Esophagus muscularis mucosa (tissue), 4 donors: ENCODE data around the gene DDX49. TPM values are rescaled to one million over a fixed set of nuclear protein-coding genes. Genes with fewer than 3 reads are reported as not detected.

Experiments
- DNase-seq: peaks from one replicate; pipeline ENCODE4 v3.0.0-alpha.2; 2017; ENCODE audit errors: extremely low spot score
- H3K27ac ChIP-seq, 4 donors: fragments of 200-600 bp; sonication (generic); replicated peaks in 1 of 4; 1 replicate in 3 of 4; 2 replicates in 1 of 4; pipeline ENCODE4 v1.5.1; 2016 to 2019; ENCODE audit warnings: mild to moderate bottlenecking in 1 of 4
- H3K27me3 ChIP-seq, 4 donors: fragments of 200-600 bp; sonication (generic); one replicate each; pipeline versions ENCODE4 v1.5.1 to v1.6.0; 2016 to 2019
- H3K36me3 ChIP-seq, 4 donors: fragments of 200-600 bp; sonication (generic); one replicate each; pipeline ENCODE4 v1.5.1; 2016 to 2019
- H3K4me1 ChIP-seq, 4 donors: fragments of 200-600 bp; sonication (generic); one replicate each; pipeline ENCODE4 v1.5.1; 2016 to 2019
- H3K4me3 ChIP-seq, 4 donors: fragments of 200-600 bp; sonication (generic); 1 replicate in 2 of 4; 2 replicates in 2 of 4; pipeline ENCODE4 v1.5.1; 2016 to 2019; ENCODE audit warnings: mild to moderate bottlenecking in 4 of 4, moderate library complexity in 1 of 4
- H3K9me3 ChIP-seq, 4 donors: fragments of 200-600 bp; sonication (generic); 1 replicate in 3 of 4; 2 replicates in 1 of 4; pipeline ENCODE4 v1.5.1; 2016 to 2019
- CTCF ChIP-seq, 3 experiments: fragments of 200-600 bp in 2 of 3; fragments of 450-650 bp in 1 of 3; sonication (generic) in 2 of 3; IDR thresholded peaks; one replicate each; pipeline ENCODE4 v1.5.1; 2017 to 2019; ENCODE audit warnings: antibody characterized with exemption in 3 of 3, mild to moderate bottlenecking in 2 of 3, moderate library complexity in 1 of 3
- EP300 ChIP-seq: sonication (generic); formaldehyde crosslinking; IDR thresholded peaks from one replicate; pipeline ENCODE4 v1.6.1; 2017; ENCODE audit warnings: antibody characterized with exemption
- POLR2A ChIP-seq: fragments of 450-650 bp; IDR thresholded peaks from one replicate; pipeline ENCODE4 v1.6.1; 2017; ENCODE audit warnings: antibody characterized with exemption, moderate library complexity, mild to moderate bottlenecking, low read depth
- POLR2AphosphoS5 ChIP-seq, 2 donors: sonication (generic); formaldehyde crosslinking; IDR thresholded peaks; one replicate each; pipeline ENCODE4 v1.6.1; 2017; ENCODE audit warnings: antibody characterized with exemption in 2 of 2
- WGBS: methylation state at CpG from one replicate; pipeline ENCODE4 v1.1.5; 2018; 5-methylcytosine and 5-hydroxymethylcytosine counted together
- intact Hi-C: fragments of 100-400 bp; cut with DNase I; formaldehyde crosslinking; loops from one replicate; pipeline ENCODE4 v1.15.1; 2023
- total RNA-seq, 4 donors: library from RNA; depleted of rRNA; stranded (reverse); fragments of >200 nt; gene quantifications; one replicate each; pipeline versions ENCODE4 v1.1.0 to v1.2.1, GENCODE V29; 2016

DDX49 gene
- total RNA-seq, 4 donors from 2014 or later, result 38.4 to 42.6 (median 41.7) TPM

- TF ChIP-seq EP300, result no peak
- H3K4me3 ChIP-seq, result no peak overlapping the region
- no peak overlapping the region for H3K27ac ChIP-seq
- peaks cover 0 to 27% (median 12%) of the 10 kb centered on the region in 4 donors for H3K27me3 ChIP-seq
- WGBS, result 90% methylated on average over 10 of the region's 10 CpGs
- intact Hi-C loops, result loop anchor here (10.0 kb wide), 1 partner anchor 115 kb away; no protein-coding TSS in a partner anchor
- no peaks in the 10 kb centered on the region for H3K36me3 ChIP-seq
- H3K9me3 ChIP-seq, result no peaks in the 10 kb centered on the region
- peaks cover 12 to 17% (median 16%) of the 10 kb centered on the region in 4 donors for H3K4me1 ChIP-seq
- no peak for DNase-seq
These were observed 29.4 kb upstream of the DDX49 start for GRCh38 chr19:18889949-18890745.

- no peaks in the 10 kb centered on the region for H3K9me3 ChIP-seq
- no peak for DNase-seq
- H3K36me3 ChIP-seq, result peaks cover 0 to 6% (median 2%) of the 10 kb centered on the region in 4 donors
- intact Hi-C loops, result no loop called here
- peak overlapping the region in 2 of 4 donors; percentile 51 to 54 for H3K4me3 ChIP-seq
- TF ChIP-seq POLR2A (no peak), POLR2AphosphoS5 (IDR thresholded peaks at IDR 0.05) (no peak), CTCF (IDR thresholded peaks at IDR 0.05) (no peak), EP300 (no peak)
- peaks cover 0 to 48% (median 16%) of the 10 kb centered on the region in 4 donors for H3K27me3 ChIP-seq
- peaks cover 24 to 33% (median 27%) of the 10 kb centered on the region in 4 donors for H3K4me1 ChIP-seq
- peak overlapping the region in 1 of 4 donors; percentile 67 for H3K27ac ChIP-seq
- 44% methylated on average over 17 of the region's 18 CpGs for WGBS
These were observed 25.8 kb upstream of the DDX49 start for GRCh38 chr19:18893587-18894253.

- peak overlapping the region; percentile 46 to 57 (median 52) for H3K4me3 ChIP-seq
- H3K27ac ChIP-seq, result peak overlapping the region in 3 of 4 donors; percentile 13 to 69 (median 43)
- H3K36me3 ChIP-seq, result peaks cover 6 to 14% (median 10%) of the 10 kb centered on the region in 4 donors
- DNase-seq, result no peak
- H3K4me1 ChIP-seq, result peaks cover 24 to 33% (median 27%) of the 10 kb centered on the region in 4 donors
- H3K27me3 ChIP-seq, result peaks cover 0 to 48% (median 16%) of the 10 kb centered on the region in 4 donors
- WGBS, result 10% methylated on average over 24 of the region's 28 CpGs
- intact Hi-C loops, result no loop called here
- no peak for TF ChIP-seq POLR2A
- TF ChIP-seq CTCF (IDR thresholded peaks at IDR 0.05), result no peak
- TF ChIP-seq EP300, result no peak
- no peak for TF ChIP-seq POLR2AphosphoS5 (IDR thresholded peaks at IDR 0.05)
- H3K9me3 ChIP-seq, result no peaks in the 10 kb centered on the region
These were observed 25.1 kb upstream of the DDX49 start for GRCh38 chr19:18894254-18895037.

- Histone ChIP-seq H3K27me3 (peaks cover 0 to 48% (median 16%) of the 10 kb centered on the region in 4 donors), H3K36me3 (peaks cover 13 to 22% (median 18%) of the 10 kb centered on the region in 4 donors), H3K27ac (peak overlapping the region in 1 of 4 donors; percentile 69), H3K9me3 (no peaks in the 10 kb centered on the region), H3K4me1 (peaks cover 24 to 33% (median 27%) of the 10 kb centered on the region in 4 donors), H3K4me3 (peak overlapping the region; percentile 46 to 57 (median 52))
- peak in 1 of 3 experiments; percentile 27 for TF ChIP-seq CTCF (IDR thresholded peaks at IDR 0.05)
- no peak for TF ChIP-seq POLR2A
- TF ChIP-seq EP300, result no peak
- no peak for DNase-seq
- intact Hi-C loops, result no loop called here
- WGBS, result 6% methylated on average over 6 of the region's 72 CpGs
These were observed 24.3 kb upstream of the DDX49 start for GRCh38 chr19:18895038-18895823.
